Brain pericyte (primary cell): ENCODE data around the gene ARRDC2.
"Not testable (repeated sequence)": the region's sequence is repeated elsewhere in the genome, so short reads cannot be mapped to it uniquely, and the experiment has no call there.

ENCODE experiments used
- DNase-seq: peaks from one replicate; pipeline ENCODE4 v3.0.0-alpha.2; 2012; ENCODE audit warnings: low read depth, low spot score

The ARRDC2 gene

GRCh38 chr19:18007917-18008673, at the start of gene ARRDC2:
Gene ARRDC2, plus strand, starts transcription at chr19:18008170. Its CDS starts 141 bp downstream, at chr19:18008311.
- peak; percentile 65 for DNase-seq

- DNase-seq: no peak
Observed at GRCh38 chr19:17963936-17964691, 43.9 kb upstream of the ARRDC2 start.

GRCh38 chr19:17965370-17966128, 42.4 kb upstream of the ARRDC2 start:
- DNase-seq: no peak

GRCh38 chr19:17966129-17966483, 41.9 kb upstream of the ARRDC2 start:
- no peak for DNase-seq

GRCh38 chr19:17966550-17967256, 41.3 kb upstream of the ARRDC2 start, which contains the start of gene KCNN1:
Gene KCNN1, plus strand, starts transcription at chr19:17967107. Its CDS starts 6,782 bp downstream, at chr19:17973889.
- DNase-seq: no peak

- no peak for DNase-seq
Observed at GRCh38 chr19:17967257-17968051, 40.5 kb upstream of the ARRDC2 start.

- no peak for DNase-seq
Observed at GRCh38 chr19:17968362-17968761, 39.6 kb upstream of the ARRDC2 start.

GRCh38 chr19:17969096-17969792, 38.7 kb upstream of the ARRDC2 start:
- no peak for DNase-seq

- no peak for DNase-seq
Observed at GRCh38 chr19:17972230-17972629, 35.7 kb upstream of the ARRDC2 start.

GRCh38 chr19:17973759-17974158, 34.2 kb upstream of the ARRDC2 start:
- DNase-seq: no peak

- DNase-seq: no peak
Observed at GRCh38 chr19:17974551-17974950, 33.4 kb upstream of the ARRDC2 start.

GRCh38 chr19:17975032-17975431, 32.9 kb upstream of the ARRDC2 start:
- DNase-seq: no peak

- no peak for DNase-seq
Observed at GRCh38 chr19:17977021-17977420, 30.9 kb upstream of the ARRDC2 start.

- no peak for DNase-seq
Observed at GRCh38 chr19:17977488-17977887, 30.5 kb upstream of the ARRDC2 start.

GRCh38 chr19:17981611-17982010, 26.4 kb upstream of the ARRDC2 start:
- DNase-seq: no peak

- no peak for DNase-seq
Observed at GRCh38 chr19:17982430-17982829, 25.5 kb upstream of the ARRDC2 start.

- DNase-seq: no peak
Observed at GRCh38 chr19:17985037-17985818, 22.7 kb upstream of the ARRDC2 start.

GRCh38 chr19:17986569-17986968, 21.4 kb upstream of the ARRDC2 start:
- DNase-seq: not testable (repeated sequence)

- DNase-seq: no peak
Observed at GRCh38 chr19:17988161-17988560, 19.8 kb upstream of the ARRDC2 start.
